HG02798 (cell line): Measurements from ENCODE around the gene HOMEZ.

Experiments used
- ATAC-seq: cut with Tn5 transposase; IDR thresholded peaks from one replicate; pipeline ENCODE4 v1.9.1; 2021; ENCODE audit warnings: mild to moderate bottlenecking; ENCODE audit not compliant: unreplicated experiment, poor library complexity

HOMEZ gene

GRCh38 chr14:23308721-23309445 is 23.0 kb upstream of the HOMEZ start:
- ATAC-seq: no peak

GRCh38 chr14:23307687-23308644 is 22.0 kb upstream of the HOMEZ start:
- no peak for ATAC-seq

- ATAC-seq: no peak
These were observed 21.2 kb upstream of the HOMEZ start for GRCh38 chr14:23307146-23307530.

- ATAC-seq: peak; percentile 18
These were observed 20.6 kb upstream of the HOMEZ start, which contains the start of gene BCL2L2 for GRCh38 chr14:23306412-23307145. Gene BCL2L2, plus strand, starts transcription at chr14:23306833. Its CDS starts 935 bp downstream, at chr14:23307768.

GRCh38 chr14:23302290-23303225 is 16.6 kb upstream of the HOMEZ start, which contains the start of gene PPP1R3E:
Gene PPP1R3E, minus strand, starts transcription at chr14:23302859. Its CDS starts 283 bp downstream, at chr14:23302576.
- ATAC-seq: peak; percentile 35

- ATAC-seq: peak; percentile 16
These were observed 16.0 kb upstream of the HOMEZ start for GRCh38 chr14:23301969-23302289.

- ATAC-seq: peak; percentile 81
These were observed 15.5 kb upstream of the HOMEZ start for GRCh38 chr14:23301288-23301968.

GRCh38 chr14:23300687-23301223 is 14.8 kb upstream of the HOMEZ start:
- no peak for ATAC-seq

DNA sequence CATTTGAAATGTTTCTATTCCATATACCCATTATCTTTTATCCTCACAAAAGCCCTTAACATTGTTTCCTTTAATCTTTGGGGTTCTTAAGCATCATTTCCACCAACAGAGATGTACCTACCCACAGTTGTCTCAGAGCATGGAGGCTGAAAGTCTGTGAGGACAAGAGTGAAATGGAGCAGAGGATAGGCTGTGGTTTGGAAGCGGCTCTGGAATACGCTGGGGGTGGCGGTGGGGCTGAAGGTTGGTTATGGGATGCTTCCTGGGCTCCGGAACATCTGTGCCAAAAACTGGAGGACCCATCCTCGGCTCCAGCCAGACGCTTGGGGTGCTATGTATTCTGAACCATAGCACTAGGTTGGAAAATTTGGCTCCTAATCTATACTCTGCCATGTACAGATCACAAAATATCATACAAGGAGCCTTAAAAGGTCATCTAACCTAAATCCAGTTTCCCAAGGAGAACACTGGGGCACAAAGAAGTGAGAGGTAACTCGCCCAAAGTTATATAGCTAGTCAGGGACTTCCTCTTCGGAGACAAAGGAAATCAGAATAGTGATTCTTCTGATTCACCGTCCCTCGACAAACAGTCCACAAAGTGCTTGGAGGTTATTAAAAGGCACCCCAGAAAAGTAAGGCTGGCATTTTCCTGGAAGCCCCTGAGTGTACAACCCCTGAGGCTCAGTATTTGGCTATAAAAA is 14.2 kb upstream of the HOMEZ start:
- ATAC-seq: no peak

DNA sequence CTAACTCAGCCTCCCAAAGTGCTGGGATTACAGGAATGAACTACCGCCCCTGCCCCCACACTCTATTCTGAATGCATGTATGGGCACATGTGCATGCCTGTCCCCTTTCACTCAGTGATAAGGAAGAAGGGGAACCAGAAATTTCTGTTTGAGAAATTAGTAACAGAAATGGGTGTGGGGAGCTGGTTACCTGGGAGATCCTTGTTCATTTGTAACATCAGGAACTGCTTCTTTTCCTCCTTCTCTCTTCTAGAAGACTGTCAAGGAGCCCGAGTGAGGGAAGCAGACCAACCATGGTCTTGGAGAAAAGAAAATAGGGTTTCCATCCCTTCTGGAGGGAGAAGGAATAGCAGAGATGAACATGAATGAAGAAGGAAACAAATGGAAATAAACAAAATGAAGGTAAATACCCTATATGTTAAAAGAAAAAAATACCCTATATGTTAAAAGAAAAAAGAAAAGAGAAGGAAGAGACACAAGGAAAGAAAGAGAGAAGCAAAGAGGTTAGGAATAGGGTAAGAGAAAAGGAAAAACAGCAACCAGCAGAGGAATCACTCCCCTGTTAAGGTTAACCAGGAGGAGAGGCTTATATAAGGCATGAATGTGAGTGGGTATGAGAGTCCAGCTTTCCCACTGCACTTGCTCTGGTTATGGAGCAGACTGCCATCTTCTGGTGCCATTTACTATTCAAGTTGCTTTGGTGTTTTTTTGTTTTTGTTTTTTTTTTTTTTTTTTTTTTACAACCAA is 13.5 kb upstream of the HOMEZ start:
- ATAC-seq: no peak

GRCh38 chr14:23297611-23298277 is 11.8 kb upstream of the HOMEZ start:
- ATAC-seq: no peak

DNA sequence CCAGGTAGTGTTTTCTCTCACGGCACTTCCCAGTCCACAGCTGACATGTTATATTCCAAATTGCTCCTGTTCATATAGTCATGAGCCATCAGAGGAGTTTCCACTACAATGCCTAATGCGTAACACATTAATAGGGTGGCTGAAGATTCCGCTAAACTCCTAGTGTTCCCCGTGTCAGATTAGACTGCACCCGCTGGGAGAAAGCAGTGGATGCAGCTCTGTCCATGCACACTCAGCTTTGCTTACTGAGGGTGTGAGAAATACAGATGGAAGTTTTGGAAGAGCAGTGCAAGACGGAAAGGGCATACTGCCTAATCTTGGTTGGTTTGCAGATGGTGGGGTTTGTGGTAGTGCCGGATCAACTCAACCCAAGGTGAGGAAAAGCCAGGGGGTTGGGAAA is 11.2 kb upstream of the HOMEZ start:
- ATAC-seq: no peak

DNA sequence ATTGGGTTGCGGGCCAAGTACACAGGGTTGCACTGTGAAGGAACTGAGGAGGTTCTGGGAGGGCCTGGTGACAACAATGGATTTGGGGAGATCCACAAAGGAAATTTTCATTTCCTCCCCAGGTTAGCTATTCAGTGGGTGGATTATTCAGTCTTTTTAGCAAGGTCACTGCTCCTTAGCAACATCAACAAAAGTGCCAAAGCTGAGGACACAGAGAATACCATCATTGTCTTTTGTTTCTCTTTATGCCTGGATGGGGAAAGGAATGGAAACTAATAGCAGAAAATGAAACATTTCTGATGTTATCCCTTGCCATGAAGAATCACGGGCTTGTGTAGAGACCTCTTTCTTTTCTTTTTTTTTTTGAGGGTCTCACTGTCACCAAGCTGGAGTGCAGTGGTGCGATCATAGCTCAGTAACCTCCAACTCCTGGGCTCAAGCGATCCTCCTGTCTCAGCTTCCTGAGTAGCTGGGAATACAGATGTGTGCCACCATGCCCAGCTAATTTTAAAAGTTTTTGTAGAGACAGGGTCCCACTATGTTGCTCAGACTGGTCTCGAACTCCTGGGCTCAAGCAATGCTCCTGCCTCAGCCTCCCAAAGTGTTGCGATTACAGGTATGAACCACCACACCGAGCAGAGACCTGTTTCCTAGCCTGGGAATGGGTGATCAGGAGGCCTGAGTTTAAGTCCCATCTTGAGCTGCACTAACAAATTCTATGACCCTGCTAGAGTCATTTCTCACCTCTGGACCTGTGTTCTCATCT is 10.3 kb upstream of the HOMEZ start:
- no peak for ATAC-seq

GRCh38 chr14:23294734-23295561 is 9.0 kb upstream of the HOMEZ start:
- ATAC-seq: peak; percentile 43

DNA sequence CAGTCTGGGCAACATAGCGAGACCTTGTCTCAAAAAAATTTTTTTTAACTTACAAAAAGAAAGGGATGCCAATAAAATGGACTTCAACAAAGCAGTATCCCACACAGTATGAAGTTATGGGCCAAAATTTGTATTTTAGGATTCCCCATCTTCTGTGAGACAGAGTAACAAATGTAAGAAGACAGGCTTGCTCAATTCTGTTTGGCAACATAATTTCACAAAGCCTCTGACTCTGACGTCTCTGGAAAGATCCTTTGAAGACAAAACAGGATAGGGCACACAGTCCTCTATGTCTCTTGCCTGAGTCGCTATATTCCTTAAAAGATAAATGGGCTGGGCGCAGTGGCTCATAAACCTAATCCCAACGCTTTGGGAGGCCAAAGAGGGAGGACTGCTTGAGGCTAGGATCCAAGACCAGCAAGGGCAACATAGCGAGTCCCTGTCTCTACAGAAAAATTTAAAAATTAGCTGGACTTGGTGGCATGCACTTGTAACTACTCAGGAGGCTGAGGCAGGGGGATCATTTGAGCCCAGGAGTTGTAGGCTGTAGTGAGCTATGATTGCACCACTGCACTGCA is 1.1 kb upstream of the HOMEZ start:
- ATAC-seq: no peak
